A673 (cell line): ENCODE measurements around the gene IMMP2L.

ENCODE experiments used
- CTCF ChIP-seq: fragments of 300-800, 200-600 bp; sonication (generic); conservative IDR thresholded peaks from 2 replicates; pipeline ENCODE4 v1.5.1; 2017; ENCODE audit warnings: low read depth, mild to moderate bottlenecking, antibody characterized with exemption, low read length, moderate library complexity, mixed read lengths
- EZH2 ChIP-seq: fragments of 200-600 bp; sonication (generic); IDR thresholded peaks from 2 replicates; pipeline ENCODE4 v1.6.1; 2017; ENCODE audit warnings: borderline replicate concordance, low read depth, mild to moderate bottlenecking, mixed read lengths, antibody characterized with exemption, low read length; ENCODE audit not compliant: poor library complexity, severe bottlenecking

GRCh38 chr7:111292026-111292470 is 270.2 kb downstream of the IMMP2L start:
- no peak for TF ChIP-seq CTCF
- no peak for TF ChIP-seq EZH2
